HEK293 (cell line): Measurements from ENCODE around the gene RAB2B.

Experiments
- CTCF ChIA-PET: fragments of 350-600 bp; formaldehyde crosslinking; extraction: SDS; loops from one replicate; lab custom pipeline; 2021; ENCODE audit warnings: antibody characterized with exemption; lab: Yijun Ruan, JAX
- POLR2A ChIA-PET: fragments of 300-600 bp; formaldehyde crosslinking; extraction: SDS; loops from one replicate; lab custom pipeline; 2020; ENCODE audit warnings: antibody characterized with exemption, inconsistent platforms; lab: Yijun Ruan, JAX
- H3K27ac ChIP-seq: fragments of 200-500 bp; sonication (Bioruptor generic); 2 replicates; pipeline ENCODE4 v1.5.1; 2014; ENCODE audit warnings: low read depth, low read length, control low read depth, inconsistent platforms; ENCODE audit errors: extremely low read depth
- H3K36me3 ChIP-seq, 2 experiments: fragments of 200-500 bp in 1 of 2; sonication (Bioruptor generic) in 1 of 2; 1 replicate in 1 of 2; 2 replicates in 1 of 2; pipeline ENCODE4 v1.5.1; 2014 to 2017; ENCODE audit warnings: inconsistent platforms in 2 of 2, low read length in 2 of 2; ENCODE audit not compliant: control insufficient read depth in 2 of 2, insufficient read depth in 1 of 2
- H3K4me1 ChIP-seq: fragments of 200-500 bp; sonication (Bioruptor generic); 2 replicates; pipeline ENCODE4 v1.5.1; 2014; ENCODE audit warnings: mild to moderate bottlenecking, low read length, inconsistent platforms; ENCODE audit not compliant: control insufficient read depth, insufficient read depth
- H3K4me3 ChIP-seq: 2 replicates; pipeline ENCODE4 v1.5.1; 2011; ENCODE audit warnings: low read depth, mild to moderate bottlenecking, control low read depth, low read length, moderate library complexity
- H3K9me3 ChIP-seq: fragments of 200-500 bp; sonication (Bioruptor generic); 2 replicates; pipeline ENCODE4 v1.5.1; 2014; ENCODE audit warnings: low read depth, low read length, inconsistent platforms; ENCODE audit not compliant: control insufficient read depth, insufficient read depth
- FEZF1 ChIP-seq: fragments of 450-650 bp; formaldehyde crosslinking; IDR thresholded peaks from 2 replicates; pipeline ENCODE4 v1.5.1; 2016; ENCODE audit warnings: missing biosample characterization, missing genetic modification characterization
- KLF16 ChIP-seq: fragments of 450-650 bp; formaldehyde crosslinking; IDR thresholded peaks from 2 replicates; pipeline ENCODE4 v1.5.1; 2017; ENCODE audit warnings: missing biosample characterization, missing genetic modification characterization
- KLF17 ChIP-seq: fragments of 450-650 bp; formaldehyde crosslinking; IDR thresholded peaks from 2 replicates; pipeline ENCODE4 v1.5.1; 2016; ENCODE audit warnings: missing biosample characterization, missing genetic modification characterization
- OSR2 ChIP-seq: fragments of 450-650 bp; formaldehyde crosslinking; IDR thresholded peaks from 2 replicates; pipeline ENCODE4 v1.5.1; 2016; ENCODE audit warnings: missing biosample characterization, missing genetic modification characterization
- PRDM1 ChIP-seq: fragments of 450-650 bp; formaldehyde crosslinking; IDR thresholded peaks from 2 replicates; pipeline ENCODE4; 2016; ENCODE audit warnings: missing biosample characterization, missing genetic modification characterization
- PRDM4 ChIP-seq: fragments of 450-650 bp; formaldehyde crosslinking; IDR thresholded peaks from 2 replicates; pipeline ENCODE4 v1.5.1; 2017; ENCODE audit warnings: missing biosample characterization, missing genetic modification characterization
- REPIN1 ChIP-seq: fragments of 450-650 bp; formaldehyde crosslinking; IDR thresholded peaks from 2 replicates; pipeline ENCODE4 v1.5.1; 2017; ENCODE audit warnings: missing biosample characterization, missing genetic modification characterization, low read depth
- SCRT2 ChIP-seq: fragments of 450-650 bp; formaldehyde crosslinking; IDR thresholded peaks from 2 replicates; pipeline ENCODE4 v1.5.1; 2016; ENCODE audit warnings: missing biosample characterization, missing genetic modification characterization
- SP2 ChIP-seq: fragments of 450-650 bp; formaldehyde crosslinking; IDR thresholded peaks from 2 replicates; pipeline ENCODE4 v1.5.1; 2016; ENCODE audit warnings: missing biosample characterization, missing genetic modification characterization
- WT1 ChIP-seq: fragments of 450-650 bp; formaldehyde crosslinking; IDR thresholded peaks from 2 replicates; pipeline ENCODE4 v1.5.1; 2016; ENCODE audit warnings: missing biosample characterization, missing genetic modification characterization
- YY1 ChIP-seq: fragments of 450-650 bp; formaldehyde crosslinking; IDR thresholded peaks from 2 replicates; pipeline ENCODE4 v1.5.1; 2018; ENCODE audit warnings: missing biosample characterization, missing genetic modification characterization
- ZNF138 ChIP-seq: fragments of 450-650 bp; formaldehyde crosslinking; IDR thresholded peaks from 2 replicates; pipeline ENCODE4 v1.5.1; 2016; ENCODE audit warnings: missing biosample characterization, missing genetic modification characterization, borderline replicate concordance
- ZNF24 ChIP-seq: fragments of 450-650 bp; formaldehyde crosslinking; IDR thresholded peaks from 2 replicates; pipeline ENCODE4 v1.5.1; 2016; ENCODE audit warnings: missing biosample characterization, missing genetic modification characterization
- ZNF274 ChIP-seq, 2 experiments: fragments of 200-500 bp in 1 of 2; fragments of 450-650 bp in 1 of 2; sonication (Bioruptor generic) in 1 of 2; formaldehyde crosslinking in 1 of 2; IDR thresholded peaks; 2 replicates each; pipeline versions ENCODE4 v1.5.1 to v1.6.1; 2014 to 2016; ENCODE audit warnings: borderline replicate concordance in 1 of 2, inconsistent platforms in 1 of 2, low read length in 1 of 2, missing biosample characterization in 1 of 2, missing genetic modification characterization in 1 of 2
- ZNF585B ChIP-seq: fragments of 450-650 bp; formaldehyde crosslinking; IDR thresholded peaks from 2 replicates; pipeline ENCODE4 v1.5.1; 2016; ENCODE audit warnings: missing biosample characterization, missing genetic modification characterization
- ZNF624 ChIP-seq: fragments of 450-650 bp; formaldehyde crosslinking; IDR thresholded peaks from 2 replicates; pipeline ENCODE4 v1.5.1; 2017; ENCODE audit warnings: missing biosample characterization, missing genetic modification characterization
- ZNF626 ChIP-seq: fragments of 450-650 bp; sonication (Bioruptor Pico); formaldehyde crosslinking; IDR thresholded peaks from 2 replicates; pipeline ENCODE4 v1.5.1; 2018; ENCODE audit warnings: missing biosample characterization, missing genetic modification characterization, inconsistent platforms
- ZNF654 ChIP-seq: fragments of 450-650 bp; formaldehyde crosslinking; IDR thresholded peaks from 2 replicates; pipeline ENCODE4 v1.5.1; 2016; ENCODE audit warnings: low read depth, missing biosample characterization, missing genetic modification characterization
- ZNF677 ChIP-seq: fragments of 450-650 bp; IDR thresholded peaks from 2 replicates; pipeline ENCODE4 v1.5.0; 2018; ENCODE audit warnings: missing biosample characterization, mild to moderate bottlenecking, missing genetic modification characterization, moderate library complexity
- ZNF747 ChIP-seq: fragments of 450-650 bp; formaldehyde crosslinking; IDR thresholded peaks from 2 replicates; pipeline ENCODE4 v1.5.1; 2016; ENCODE audit warnings: missing biosample characterization, missing genetic modification characterization
- ZNF843 ChIP-seq: fragments of 450-650 bp; formaldehyde crosslinking; IDR thresholded peaks from 2 replicates; pipeline ENCODE4 v1.5.1; 2016; ENCODE audit warnings: missing biosample characterization, missing genetic modification characterization

RAB2B gene

GRCh38 chr14:21503376-21503775 is 26.6 kb upstream of the RAB2B start (continued):
- no peak for TF ChIP-seq SP2
- TF ChIP-seq WT1 = no peak
- no peak for TF ChIP-seq ZNF24 (tag by site-specific recombination)
- no peak for TF ChIP-seq ZNF747 (tag by site-specific recombination)
- TF ChIP-seq YY1 (tag by site-specific recombination) = no peak

GRCh38 chr14:21501568-21501967 is 24.8 kb upstream of the RAB2B start:
- Histone ChIP-seq H3K36me3 (peaks cover 49 to 78% of the 10 kb centered on the region in 2 experiments), H3K4me1 (no peaks in the 10 kb centered on the region), H3K9me3 (no peaks in the 10 kb centered on the region), H3K4me3 (no peak overlapping the region), H3K27ac (no peak overlapping the region)
- ChIA-PET POLR2A (interaction anchor here (0.6 to 2.3 kb wide), 6 partner anchors 9 to 1149 kb away, joined by 3 to 10 read pairs (median 4); partner anchors contain the start of genes METTL3 and SALL2), CTCF (interaction anchor here (0.6 to 3.9 kb wide), 6 partner anchors 9 to 56 kb away, joined by 3 to 72 read pairs (median 5); partner anchors contain the start of genes METTL3 and TOX4)
- TF ChIP-seq PRDM1 (tag by site-specific recombination) = no peak
- no peak for TF ChIP-seq ZNF624
- TF ChIP-seq ZNF843 (tag by site-specific recombination) = no peak
- no peak for TF ChIP-seq ZNF274 (IDR thresholded peaks at IDR 0.05; ENCODE audit: low read length)
- TF ChIP-seq ZNF274 (tag by site-specific recombination; IDR thresholded peaks at IDR 0.05; ENCODE audit: borderline replicate concordance) = no peak
- no peak for TF ChIP-seq YY1 (tag by site-specific recombination)
- no peak for TF ChIP-seq PRDM4 (tag by site-specific recombination)
- TF ChIP-seq ZNF585B (tag by site-specific recombination) = no peak
- TF ChIP-seq ZNF138 (tag by site-specific recombination) = no peak
- no peak for TF ChIP-seq KLF16 (tag by site-specific recombination)
- no peak for TF ChIP-seq FEZF1 (tag by site-specific recombination)
- no peak for TF ChIP-seq ZNF626 (tag by site-specific recombination)
- TF ChIP-seq ZNF677 (tag by site-specific recombination) = no peak
- TF ChIP-seq KLF17 (tag by site-specific recombination) = no peak
- no peak for TF ChIP-seq REPIN1 (tag by site-specific recombination)

GRCh38 chr14:21498540-21499526 is 22.1 kb upstream of the RAB2B start:
- Histone ChIP-seq H3K4me3 (no peak overlapping the region), H3K9me3 (no peaks in the 10 kb centered on the region), H3K36me3 (peaks cover 62 to 94% of the 10 kb centered on the region in 2 experiments), H3K27ac (no peak overlapping the region), H3K4me1 (no peaks in the 10 kb centered on the region)
- POLR2A ChIA-PET = interaction anchor here (1.7 to 2.2 kb wide), 2 partner anchors 12 to 27 kb away, joined by 7 to 8 read pairs; partner anchors contain the start of genes METTL3 and SALL2
- TF ChIP-seq SCRT2 (tag by site-specific recombination) (0 out of 2 replicates have a peak, but pooled peaks have one; percentile 35), OSR2 (tag by site-specific recombination) (no peak), ZNF654 (tag by site-specific recombination) (peak; percentile 22; the same call in 1 of the 2 replicates)
- CTCF ChIA-PET = interaction anchor here (0.6 to 3.9 kb wide), 27 partner anchors 8 to 344 kb away, joined by 3 to 72 read pairs (median 5); partner anchors contain the start of genes METTL3, SALL2 and TOX4
